ENCODE results near the gene KAZN. TPM values are rescaled to one million over a fixed set of nuclear protein-coding genes. Genes with fewer than 3 reads are reported as not detected.

The KAZN gene
- polyA plus RNA-seq, 1 donor (not counting 4 experiments of a cell fraction or from before 2014, with no cell fraction given), result 5.9 TPM

- no peaks in the 10 kb centered on the region for H4K20me1 ChIP-seq (ENCODE audit: control insufficient read depth, extremely low read depth, insufficient read depth, low read length)
- no peaks in the 10 kb centered on the region for H3K27me3 ChIP-seq (ENCODE audit: control insufficient read depth, extremely low read depth, insufficient read depth, low read length)
- DNase-seq (ENCODE audit: low read depth, low spot score), result no peak
- H3K4me1 ChIP-seq (ENCODE audit: control insufficient read depth, extremely low read depth, insufficient read depth, low read length), result peaks cover 7% of the 10 kb centered on the region
- no peak overlapping the region for H3K4me2 ChIP-seq (ENCODE audit: control insufficient read depth, extremely low read depth, insufficient read depth, low read depth, low read length)
- H3K9ac ChIP-seq (ENCODE audit: control insufficient read depth, extremely low read depth, insufficient read depth, low read length), result no peak overlapping the region
- dilution Hi-C loops (cut with MboI; ENCODE audit: extremely low pct_ligation_motif_present, low sequenced_read_pairs), result loop anchor here (25.0 kb wide), 1 partner anchor 304 kb away; no protein-coding TSS in a partner anchor
- H2AFZ ChIP-seq (ENCODE audit: control insufficient read depth, low read length), result no peak overlapping the region
- H3K79me2 ChIP-seq (ENCODE audit: control insufficient read depth, insufficient read depth, low read length), result no peaks in the 10 kb centered on the region
- H3K9me3 ChIP-seq (ENCODE audit: control insufficient read depth, low read depth, low read length), result no peaks in the 10 kb centered on the region
- no peak overlapping the region for H3K27ac ChIP-seq (ENCODE audit: control insufficient read depth, insufficient read depth, low read length)
- no peaks in the 10 kb centered on the region for H3K9me1 ChIP-seq (ENCODE audit: control insufficient read depth, extremely low read depth, insufficient read depth, low read length)
- H3K36me3 ChIP-seq (ENCODE audit: control insufficient read depth in 2 of 2, extremely low read depth in 1 of 2, insufficient read depth in 2 of 2, low read length in 2 of 2), result no peaks in the 10 kb centered on the region
- no peak overlapping the region for H3K4me3 ChIP-seq (ENCODE audit: control insufficient read depth in 2 of 3, extremely low read depth in 1 of 3, insufficient read depth in 2 of 3, low read depth in 1 of 3, low read length in 3 of 3)
- no peak for TF ChIP-seq EZH2 (IDR thresholded peaks at IDR 0.05; ENCODE audit: low read length)
- TF ChIP-seq CTCF (optimal IDR thresholded peaks at IDR 0.05 in 1 of 3, IDR thresholded peaks at IDR 0.05 in 1 of 3, conservative IDR thresholded peaks at IDR 0.05 in 1 of 3; ENCODE audit: extremely low read depth in 1 of 3, insufficient read depth in 2 of 3, low read length in 3 of 3), result peak in 1 of 3 experiments; percentile 29
- no peak for FAIRE-seq
Observed at GRCh38 chr1:14782741-14783591, 184.5 kb downstream of the KAZN start.

- Histone ChIP-seq H3K27ac (ENCODE audit: control insufficient read depth, insufficient read depth, low read length) (no peak overlapping the region), H3K4me1 (ENCODE audit: control insufficient read depth, extremely low read depth, insufficient read depth, low read length) (peaks cover 9% of the 10 kb centered on the region), H3K36me3 (ENCODE audit: control insufficient read depth in 2 of 2, extremely low read depth in 1 of 2, insufficient read depth in 2 of 2, low read length in 2 of 2) (no peaks in the 10 kb centered on the region), H3K4me2 (ENCODE audit: control insufficient read depth, extremely low read depth, insufficient read depth, low read depth, low read length) (no peak overlapping the region), H3K4me3 (ENCODE audit: control insufficient read depth in 2 of 3, extremely low read depth in 1 of 3, insufficient read depth in 2 of 3, low read depth in 1 of 3, low read length in 3 of 3) (no peak overlapping the region), H3K9me1 (ENCODE audit: control insufficient read depth, extremely low read depth, insufficient read depth, low read length) (no peaks in the 10 kb centered on the region), H4K20me1 (ENCODE audit: control insufficient read depth, extremely low read depth, insufficient read depth, low read length) (no peaks in the 10 kb centered on the region), H2AFZ (ENCODE audit: control insufficient read depth, low read length) (no peak overlapping the region), H3K79me2 (ENCODE audit: control insufficient read depth, insufficient read depth, low read length) (no peaks in the 10 kb centered on the region), H3K27me3 (ENCODE audit: control insufficient read depth, extremely low read depth, insufficient read depth, low read length) (no peaks in the 10 kb centered on the region), H3K9ac (ENCODE audit: control insufficient read depth, extremely low read depth, insufficient read depth, low read length) (no peak overlapping the region), H3K9me3 (ENCODE audit: control insufficient read depth, low read depth, low read length) (no peaks in the 10 kb centered on the region)
- no peak for FAIRE-seq
- DNase-seq (ENCODE audit: low read depth, low spot score), result no peak
- no peak for TF ChIP-seq CTCF (optimal IDR thresholded peaks at IDR 0.05 in 1 of 3, IDR thresholded peaks at IDR 0.05 in 1 of 3, conservative IDR thresholded peaks at IDR 0.05 in 1 of 3; ENCODE audit: extremely low read depth in 1 of 3, insufficient read depth in 2 of 3, low read length in 3 of 3)
- no peak for TF ChIP-seq EZH2 (IDR thresholded peaks at IDR 0.05; ENCODE audit: low read length)
- dilution Hi-C loops (cut with MboI; ENCODE audit: extremely low pct_ligation_motif_present, low sequenced_read_pairs), result loop anchor here (25.0 kb wide), 1 partner anchor 304 kb away; no protein-coding TSS in a partner anchor
Observed at GRCh38 chr1:14783592-14783886, 185.1 kb downstream of the KAZN start.
